Tibial nerve (tissue), 4 donors: ENCODE data around the gene TAGLN2.

ENCODE experiments used
- EP300 ChIP-seq, 2 donors: sonication (generic); formaldehyde crosslinking; IDR thresholded peaks; one replicate each; pipeline ENCODE4 v1.6.1; 2017; ENCODE audit warnings: antibody characterized with exemption in 2 of 2, mild to moderate bottlenecking in 1 of 2
- POLR2A ChIP-seq, 2 donors: fragments of 450-650 bp; IDR thresholded peaks; one replicate each; pipeline ENCODE4 v1.6.1; 2017; ENCODE audit warnings: antibody characterized with exemption in 2 of 2, mild to moderate bottlenecking in 2 of 2, moderate library complexity in 2 of 2
- TF ChIP-seq, protein P1 (sequence below), 5 experiments: fragments of 200-600 bp in 3 of 5; fragments of 450-650 bp in 2 of 5; sonication (generic) in 3 of 5; IDR thresholded peaks; one replicate each; pipeline ENCODE4 v1.5.1; 2016 to 2019; ENCODE audit warnings: antibody characterized with exemption in 5 of 5, mild to moderate bottlenecking in 3 of 5, moderate library complexity in 2 of 5

DNA sequence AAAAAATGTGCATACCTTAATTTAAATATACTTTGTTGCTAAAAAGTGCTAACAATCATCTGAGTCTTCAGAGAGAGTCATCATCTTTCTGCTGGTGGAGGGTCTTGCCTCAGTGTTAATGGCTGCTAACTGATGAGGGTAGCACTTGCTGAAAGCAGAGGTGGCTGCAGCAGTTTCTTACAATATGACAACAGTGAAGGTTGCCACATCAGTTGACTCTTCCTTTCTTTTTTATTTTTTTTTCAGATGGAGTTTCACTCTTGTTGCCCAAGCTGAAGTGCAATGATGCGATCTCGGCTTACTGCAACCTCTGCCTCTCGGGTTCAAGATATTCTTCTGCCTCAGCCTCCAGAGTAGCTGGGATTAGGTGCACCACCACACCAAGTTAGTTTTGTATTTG, 22.8 kb downstream of the TAGLN2 start:
- TF ChIP-seq, protein P1, sequence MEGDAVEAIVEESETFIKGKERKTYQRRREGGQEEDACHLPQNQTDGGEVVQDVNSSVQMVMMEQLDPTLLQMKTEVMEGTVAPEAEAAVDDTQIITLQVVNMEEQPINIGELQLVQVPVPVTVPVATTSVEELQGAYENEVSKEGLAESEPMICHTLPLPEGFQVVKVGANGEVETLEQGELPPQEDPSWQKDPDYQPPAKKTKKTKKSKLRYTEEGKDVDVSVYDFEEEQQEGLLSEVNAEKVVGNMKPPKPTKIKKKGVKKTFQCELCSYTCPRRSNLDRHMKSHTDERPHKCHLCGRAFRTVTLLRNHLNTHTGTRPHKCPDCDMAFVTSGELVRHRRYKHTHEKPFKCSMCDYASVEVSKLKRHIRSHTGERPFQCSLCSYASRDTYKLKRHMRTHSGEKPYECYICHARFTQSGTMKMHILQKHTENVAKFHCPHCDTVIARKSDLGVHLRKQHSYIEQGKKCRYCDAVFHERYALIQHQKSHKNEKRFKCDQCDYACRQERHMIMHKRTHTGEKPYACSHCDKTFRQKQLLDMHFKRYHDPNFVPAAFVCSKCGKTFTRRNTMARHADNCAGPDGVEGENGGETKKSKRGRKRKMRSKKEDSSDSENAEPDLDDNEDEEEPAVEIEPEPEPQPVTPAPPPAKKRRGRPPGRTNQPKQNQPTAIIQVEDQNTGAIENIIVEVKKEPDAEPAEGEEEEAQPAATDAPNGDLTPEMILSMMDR (IDR thresholded peaks at IDR 0.05) = no peak
- TF ChIP-seq POLR2A (IDR thresholded peaks at IDR 0.05) (no peak), EP300 (IDR thresholded peaks at IDR 0.05) (no peak)
